ENCODE measurements around the gene ARFGEF3.
"Not testable (repeated sequence)": the region's sequence is repeated elsewhere in the genome, so short reads cannot be mapped to it uniquely, and the experiment has no call there.

ARFGEF3 gene

DNA sequence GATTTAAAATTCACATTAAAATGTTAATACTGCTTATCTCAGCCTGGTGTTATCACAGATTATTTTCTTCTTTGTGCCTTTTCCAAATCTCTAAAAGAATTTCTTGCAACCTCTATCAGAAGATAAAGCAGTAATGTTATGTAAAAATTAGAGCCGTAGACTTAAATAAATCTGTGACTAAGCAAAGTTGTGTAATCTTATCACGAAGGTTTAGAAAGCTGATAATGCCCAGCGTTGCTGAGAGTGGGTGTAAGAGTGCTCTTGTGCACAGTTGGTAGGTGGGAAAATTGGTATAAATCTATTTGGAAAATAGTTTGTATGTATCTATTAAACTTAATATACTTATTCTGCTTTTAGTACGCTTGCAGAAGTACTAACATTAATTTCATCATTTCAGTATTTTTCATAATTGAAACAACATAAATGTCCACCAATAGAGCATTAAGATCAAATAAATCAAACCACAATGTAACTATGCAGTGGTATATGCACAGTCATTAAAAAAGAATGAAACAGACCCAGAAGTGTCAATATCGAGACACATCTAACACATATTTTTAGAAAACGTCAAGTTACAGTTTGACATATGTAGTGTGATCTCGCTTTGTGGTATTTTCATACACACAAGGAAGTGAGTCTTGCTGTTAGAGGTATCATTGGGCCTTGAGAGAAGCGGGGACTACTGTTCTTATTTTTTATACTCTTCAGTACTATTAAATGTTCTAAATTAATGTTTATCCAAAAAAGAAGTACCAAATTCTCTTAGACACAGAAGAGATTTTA is 111.0 kb downstream of the ARFGEF3 start:
- DNase-seq: no peak

DNA sequence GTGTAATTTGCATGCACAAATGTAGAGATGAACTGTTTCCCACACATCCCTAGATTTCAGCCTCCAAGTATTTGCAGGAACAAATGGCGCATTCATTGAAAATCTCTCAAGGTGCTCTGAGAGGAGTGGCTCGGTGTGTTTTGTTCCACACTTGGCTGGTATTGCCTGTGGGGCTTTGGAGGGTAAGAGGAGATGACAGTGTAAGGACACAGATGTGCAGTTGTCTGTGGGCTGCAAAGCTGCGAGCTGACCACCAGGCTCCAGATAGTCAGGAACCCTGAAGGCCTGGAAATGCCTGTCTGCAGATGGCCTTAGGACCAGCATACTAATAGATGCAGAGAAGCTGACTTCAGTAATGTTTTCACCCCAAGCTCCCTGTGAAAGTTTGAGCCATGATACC is 114.2 kb downstream of the ARFGEF3 start:
- no peak for DNase-seq

DNA sequence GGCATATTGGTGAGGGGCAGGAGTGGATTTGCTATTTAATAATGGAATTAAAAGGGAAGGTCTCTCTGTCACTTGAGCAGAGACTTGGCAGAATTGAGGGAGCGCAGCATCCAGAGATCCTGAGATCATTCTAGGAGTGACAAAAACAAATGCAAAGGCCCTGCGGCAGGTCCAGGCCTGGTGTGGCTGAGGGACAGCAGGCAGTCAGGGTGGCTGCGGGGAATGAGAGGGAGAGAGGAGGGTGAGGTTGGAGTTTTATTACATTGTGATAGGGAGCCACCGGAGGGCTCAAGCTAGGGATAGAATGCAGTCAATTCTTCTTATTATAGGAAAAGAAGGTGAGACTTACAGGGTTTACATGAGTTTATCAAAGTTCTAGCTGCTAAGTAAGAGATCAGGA is 116.1 kb downstream of the ARFGEF3 start:
- no peak for DNase-seq

DNA sequence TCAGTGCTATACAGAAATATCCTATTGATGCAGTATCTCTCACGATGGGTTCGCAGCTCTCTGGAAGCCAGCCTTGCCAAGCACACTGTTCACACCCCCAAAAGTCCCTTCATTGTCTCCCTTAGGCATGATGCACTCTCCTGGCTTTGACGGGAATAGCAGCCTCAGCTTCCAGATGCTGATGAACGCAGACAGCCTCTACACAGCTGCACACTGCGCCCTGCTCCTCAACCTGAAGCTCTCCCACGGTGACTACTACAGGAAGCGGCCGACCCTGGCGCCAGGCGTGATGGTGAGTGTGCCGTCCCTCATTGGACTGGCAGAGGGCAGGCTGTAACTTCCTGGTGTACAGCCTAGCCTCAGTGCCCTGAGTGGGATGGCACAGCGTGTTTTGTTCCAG is 116.6 kb downstream of the ARFGEF3 start:
- no peak for DNase-seq

DNA sequence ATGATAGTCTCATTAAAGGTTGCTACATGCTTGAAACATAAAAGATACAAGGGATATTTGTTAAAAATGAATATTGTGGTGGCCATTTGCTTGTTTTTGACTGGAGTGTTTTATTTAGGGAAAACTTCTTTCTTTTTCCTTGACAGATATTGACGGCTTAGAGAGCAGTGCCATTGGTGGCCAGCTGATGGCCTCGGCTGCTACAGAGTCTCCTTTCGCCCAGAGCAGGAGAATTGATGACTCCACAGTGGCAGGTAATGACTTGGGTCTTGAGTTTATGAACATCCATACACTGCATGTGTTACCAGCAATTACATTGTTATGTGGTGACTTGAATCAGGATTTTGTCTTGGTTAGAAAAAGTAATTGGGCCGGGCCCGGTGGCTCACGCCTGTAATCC is 124.1 kb downstream of the ARFGEF3 start:
- no peak for DNase-seq

DNA sequence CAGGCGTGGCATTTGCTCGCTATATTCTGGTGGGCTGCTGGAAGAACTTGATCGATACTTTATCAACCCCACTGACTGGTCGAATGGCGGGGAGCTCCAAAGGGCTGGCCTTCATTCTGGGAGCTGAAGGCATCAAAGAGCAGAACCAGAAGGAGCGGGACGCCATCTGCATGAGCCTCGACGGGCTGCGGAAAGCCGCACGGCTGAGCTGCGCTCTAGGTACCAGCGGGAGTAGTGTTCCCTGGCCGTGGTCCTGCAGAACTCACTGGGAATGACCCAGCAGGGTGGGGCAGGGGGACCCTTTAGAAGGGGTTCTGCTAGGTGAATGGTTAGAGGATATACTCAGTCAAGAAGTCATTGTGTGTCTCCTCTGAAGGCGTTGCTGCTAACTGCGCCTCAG is 125.0 kb downstream of the ARFGEF3 start:
- no peak for DNase-seq

DNA sequence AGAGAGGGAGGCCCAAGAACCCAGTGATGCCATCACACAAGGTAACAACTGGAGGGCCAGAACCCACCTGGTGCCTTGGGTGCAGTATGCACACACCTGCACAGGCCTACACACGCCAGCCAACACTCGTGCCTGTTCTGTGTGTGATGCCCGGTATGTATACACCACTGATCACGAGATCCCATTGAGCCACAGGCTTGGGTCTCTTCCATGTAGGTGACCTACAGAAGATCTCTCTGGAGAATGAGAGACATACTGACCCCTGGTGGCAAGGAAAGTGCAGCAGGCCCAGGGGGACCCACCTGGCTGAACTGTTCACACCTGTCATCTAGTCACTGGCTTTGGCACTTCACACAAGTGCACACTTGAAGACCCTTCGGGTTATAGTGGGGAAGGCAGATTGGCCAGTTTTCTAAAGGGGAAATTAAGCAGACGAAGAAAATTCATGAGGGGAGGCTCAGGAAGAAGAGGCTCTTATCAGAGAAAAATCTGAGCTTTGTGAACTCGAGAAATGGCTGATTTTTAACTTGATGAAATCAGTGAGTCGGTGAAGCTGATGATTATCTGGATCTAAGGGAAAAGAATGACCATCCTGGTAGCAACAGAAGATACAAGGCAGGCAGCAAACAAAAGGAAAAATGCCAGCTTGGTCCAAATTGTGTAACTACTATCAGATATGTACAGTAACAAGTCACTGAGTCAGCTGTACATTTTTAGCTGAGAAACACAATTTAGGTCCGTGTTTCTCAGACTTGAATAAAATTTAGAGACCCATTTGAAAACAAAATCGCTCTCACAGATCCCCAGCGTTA is 125.6 kb downstream of the ARFGEF3 start:
- DNase-seq: no peak

DNA sequence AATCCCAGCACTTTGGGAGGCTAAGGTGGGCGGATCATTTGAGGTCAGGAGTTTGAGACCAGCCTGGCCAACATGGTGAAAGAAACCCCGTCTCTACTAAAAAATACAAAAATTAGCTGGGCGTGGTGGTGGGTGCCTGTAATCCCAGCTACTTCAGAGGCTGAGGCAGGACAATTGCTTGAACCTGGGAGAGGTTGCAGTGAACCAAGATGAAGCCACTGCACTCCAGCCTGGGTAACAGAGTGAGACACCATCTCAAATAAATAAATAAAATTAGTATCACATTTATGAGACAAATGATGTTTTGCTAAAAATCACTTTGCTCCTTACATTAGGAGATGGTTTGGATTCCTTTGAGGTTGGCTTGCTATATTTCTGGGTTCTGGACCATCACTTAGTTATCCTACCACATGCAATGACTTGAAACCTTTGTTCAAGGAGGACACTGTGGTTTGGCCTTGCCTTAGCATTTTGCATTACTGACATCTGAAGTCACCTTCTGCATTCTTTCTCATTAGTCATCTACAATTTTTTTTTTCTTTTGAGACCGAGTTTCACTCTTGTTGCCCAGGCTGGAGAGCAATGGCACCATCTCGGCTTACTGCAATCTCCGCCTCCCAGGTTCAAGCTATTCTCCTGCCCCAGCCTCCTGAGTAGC is 126.8 kb downstream of the ARFGEF3 start:
- DNase-seq: not testable (repeated sequence)

DNA sequence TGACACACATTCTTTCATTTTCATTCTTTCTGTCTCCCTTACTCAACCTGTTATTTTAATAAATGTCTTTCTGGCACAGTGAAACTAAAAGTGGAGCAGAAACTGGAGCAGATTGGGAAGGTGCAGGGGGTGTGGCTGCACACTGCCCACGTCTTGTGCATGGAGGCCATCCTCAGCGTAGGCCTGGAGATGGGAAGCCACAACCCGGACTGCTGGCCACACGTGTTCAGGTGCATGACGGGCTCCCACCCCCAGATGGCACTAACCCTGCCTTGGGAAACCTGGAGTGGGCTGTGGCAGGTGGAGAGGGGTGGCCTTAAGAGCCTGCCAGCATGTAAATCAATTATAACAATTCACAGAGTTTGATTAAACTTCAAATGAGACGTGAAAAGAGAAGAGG is 128.0 kb downstream of the ARFGEF3 start:
- DNase-seq: no peak

DNA sequence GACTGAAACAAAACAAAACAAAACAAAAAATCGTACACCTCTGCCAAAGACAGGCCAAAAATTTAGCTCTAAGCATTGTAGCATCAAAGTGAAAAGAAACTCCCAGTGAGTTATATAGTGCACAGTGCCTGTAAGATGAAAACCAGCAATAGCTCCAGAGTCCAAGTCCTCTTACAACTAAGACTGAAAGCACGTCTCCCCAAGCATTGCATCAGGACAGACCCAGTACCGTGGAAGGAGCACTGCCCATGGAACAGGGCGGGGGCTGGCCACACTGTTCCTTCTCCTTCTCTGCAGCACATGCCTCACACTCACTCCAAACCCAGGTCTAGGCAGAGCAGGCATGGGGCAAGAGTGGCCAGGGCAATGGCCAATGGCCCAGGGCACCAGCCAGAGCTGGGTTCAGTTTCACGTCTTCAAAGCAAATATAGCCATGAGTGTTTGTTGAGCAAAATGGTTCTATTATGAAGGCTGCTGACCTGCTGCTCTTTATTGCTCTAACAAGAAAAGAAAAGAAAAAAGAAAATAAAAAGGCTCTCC is 128.8 kb downstream of the ARFGEF3 start:
- no peak for DNase-seq

DNA sequence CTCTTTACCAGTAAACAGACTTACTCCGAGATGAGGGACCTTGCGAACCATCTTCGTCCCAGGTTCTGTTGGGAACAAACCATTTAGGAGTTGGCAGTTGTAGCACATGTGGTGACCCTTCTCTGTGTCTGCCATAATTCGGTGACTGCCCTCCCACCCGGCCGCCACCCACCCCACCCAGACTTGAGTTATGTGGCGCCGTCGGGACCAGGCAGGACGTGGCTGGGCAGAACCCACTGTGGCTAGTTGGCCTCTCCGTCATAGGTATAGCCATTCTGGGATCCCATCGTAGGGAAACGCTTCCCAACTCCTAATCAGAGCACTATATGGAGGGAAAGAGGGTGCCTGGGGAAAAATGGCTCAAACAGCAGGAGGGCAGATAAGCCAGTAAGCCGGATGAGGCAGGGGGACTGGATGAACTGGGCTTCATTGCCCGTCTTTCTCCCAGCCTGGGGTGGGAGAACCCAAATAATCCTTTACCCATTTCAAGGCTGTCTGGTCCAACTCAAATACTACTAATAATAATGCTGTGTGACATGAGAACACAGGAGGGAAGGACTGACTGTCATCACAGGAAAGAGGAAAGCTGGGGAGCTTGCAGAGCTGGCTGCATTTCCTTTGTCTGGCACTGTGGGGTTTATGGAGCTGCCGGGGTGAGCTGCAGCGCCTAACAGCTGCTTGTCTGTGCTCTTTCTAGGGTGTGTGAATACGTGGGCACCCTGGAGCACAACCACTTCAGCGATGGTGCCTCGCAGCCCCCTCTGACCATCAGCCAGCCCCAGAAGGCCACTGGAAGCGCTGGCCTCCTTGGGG is 129.5 kb downstream of the ARFGEF3 start:
- no peak for DNase-seq

DNA sequence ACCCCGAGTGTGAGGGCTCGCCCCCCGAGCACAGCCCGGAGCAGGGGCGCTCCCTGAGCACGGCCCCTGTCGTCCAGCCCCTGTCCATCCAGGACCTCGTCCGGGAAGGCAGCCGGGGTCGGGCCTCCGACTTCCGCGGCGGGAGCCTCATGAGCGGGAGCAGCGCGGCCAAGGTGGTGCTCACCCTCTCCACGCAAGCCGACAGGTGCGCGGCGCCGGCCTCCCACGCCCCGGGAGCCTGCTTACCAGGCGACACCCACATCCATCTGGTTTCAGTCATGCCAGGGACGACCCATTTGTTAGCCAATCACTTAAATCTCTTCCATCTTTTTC is 130.1 kb downstream of the ARFGEF3 start:
- DNase-seq: no peak

DNA sequence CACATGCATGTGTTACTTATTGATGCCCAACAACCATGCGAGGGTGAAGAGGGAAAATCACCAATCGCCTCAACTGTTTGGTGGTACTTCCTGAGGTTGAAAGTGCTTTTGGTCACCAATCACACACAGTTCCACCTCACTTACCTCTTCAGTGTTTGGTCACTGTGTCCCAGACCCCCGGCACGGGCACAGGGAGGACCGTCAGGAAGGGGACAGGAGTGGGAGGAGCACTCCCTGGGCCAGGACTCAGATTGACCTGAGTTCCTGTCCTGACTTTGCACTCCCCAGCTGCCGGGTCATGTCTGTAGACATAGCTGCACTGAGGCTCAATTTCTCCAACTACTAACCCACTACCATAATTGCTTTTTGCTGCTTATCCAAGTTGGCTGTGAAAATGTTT is 130.7 kb downstream of the ARFGEF3 start:
- DNase-seq: no peak

DNA sequence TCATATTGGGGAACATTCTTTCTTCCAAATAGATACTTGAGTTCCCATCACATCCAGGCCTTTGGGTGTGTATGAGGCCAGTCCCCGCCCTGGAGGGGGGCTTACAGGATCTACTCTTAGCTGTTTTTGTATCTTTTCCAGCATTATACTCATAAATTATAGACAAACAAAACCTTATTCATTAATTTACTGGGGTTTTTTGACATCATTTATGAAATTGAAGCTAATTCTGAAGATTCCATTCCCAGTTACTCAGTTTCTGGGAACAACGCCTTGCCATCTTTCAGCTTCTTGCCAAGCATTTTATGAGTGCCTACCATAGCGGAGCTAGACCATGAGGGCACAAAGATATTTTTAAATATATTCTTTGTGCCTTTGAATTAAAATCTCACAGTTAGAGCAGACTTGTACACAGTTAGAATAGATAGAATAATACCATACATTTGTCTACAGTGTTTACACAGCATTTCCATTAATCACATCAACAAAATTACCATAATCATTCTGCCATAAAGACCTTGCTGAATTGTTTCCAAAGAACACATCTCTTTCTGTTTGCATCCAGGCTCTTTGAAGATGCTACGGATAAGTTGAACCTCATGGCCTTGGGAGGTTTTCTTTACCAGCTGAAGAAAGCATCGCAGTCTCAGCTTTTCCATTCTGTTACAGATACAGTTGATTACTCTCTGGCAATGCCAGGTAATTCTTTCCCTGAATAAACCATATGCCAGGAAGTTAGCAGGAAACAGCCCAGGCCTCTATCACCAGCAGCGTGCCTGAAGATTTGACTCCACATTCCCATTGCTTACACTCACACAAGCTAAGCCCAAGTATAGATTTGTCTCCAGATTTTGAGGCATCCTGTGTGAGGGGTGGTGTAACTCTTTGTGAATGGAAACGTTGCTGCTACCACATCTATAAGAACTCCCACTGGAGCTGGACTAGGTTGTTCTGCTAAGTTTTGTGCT is 132.0 kb downstream of the ARFGEF3 start:
- DNase-seq: no peak

DNA sequence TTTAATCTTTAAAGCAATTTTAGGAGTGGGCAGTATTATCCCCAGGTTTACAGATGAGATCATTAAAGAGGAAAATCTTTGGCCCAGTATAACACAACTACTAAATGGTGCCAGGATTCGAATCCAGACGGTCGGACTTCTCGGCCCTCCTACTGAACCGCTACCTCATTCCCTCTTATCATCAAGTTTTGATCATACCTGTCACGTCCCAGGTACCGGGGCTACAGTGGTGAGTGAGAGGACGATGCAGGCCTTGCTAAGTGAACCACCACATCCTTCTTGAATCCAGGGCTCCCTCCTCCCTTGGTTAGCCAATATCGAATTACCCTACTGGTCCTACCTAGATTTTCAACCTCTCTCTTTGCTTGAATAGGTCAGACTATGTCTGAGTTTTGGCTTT is 134.6 kb downstream of the ARFGEF3 start:
- DNase-seq: no peak

DNA sequence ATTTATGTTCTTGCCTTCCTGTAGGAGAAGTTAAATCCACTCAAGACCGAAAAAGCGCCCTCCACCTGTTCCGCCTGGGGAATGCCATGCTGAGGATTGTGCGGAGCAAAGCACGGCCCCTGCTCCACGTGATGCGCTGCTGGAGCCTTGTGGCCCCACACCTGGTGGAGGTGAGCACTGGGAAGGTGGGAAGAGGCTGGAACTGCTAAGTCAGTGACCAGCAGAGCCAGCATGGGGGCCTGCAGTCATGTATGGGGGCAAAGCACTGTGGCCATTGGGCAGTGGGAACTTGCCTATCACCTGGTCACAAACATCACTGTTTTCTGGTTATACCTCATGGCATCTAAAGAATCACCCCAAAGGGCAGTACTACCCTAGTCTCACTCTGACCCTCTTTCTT is 135.0 kb downstream of the ARFGEF3 start:
- DNase-seq: no peak

DNA sequence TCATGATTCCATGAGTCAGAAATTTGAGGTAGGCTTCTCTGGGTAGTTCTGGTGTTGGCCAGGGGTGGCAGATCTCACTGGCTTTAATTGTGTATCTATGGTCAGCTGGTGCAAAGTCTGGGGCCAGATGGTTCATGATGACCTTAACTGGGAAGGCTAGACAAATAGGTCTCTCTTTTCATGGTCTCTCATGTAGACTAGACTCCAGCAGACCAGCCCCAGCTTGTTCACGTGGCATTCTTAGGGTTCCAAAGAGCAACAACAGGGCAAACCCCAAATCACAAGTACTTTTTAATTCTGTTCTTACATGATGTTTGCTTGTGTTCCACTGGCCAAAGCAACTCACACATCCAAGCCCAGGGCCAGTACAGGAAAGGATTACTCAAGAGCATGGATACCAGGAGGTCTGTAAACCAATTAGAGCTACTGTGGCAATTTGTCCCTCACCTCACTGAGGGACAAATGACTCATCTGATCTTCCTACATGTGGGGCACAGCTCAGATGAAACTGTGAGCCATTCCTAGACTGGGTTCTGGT is 136.1 kb downstream of the ARFGEF3 start:
- no peak for DNase-seq

DNA sequence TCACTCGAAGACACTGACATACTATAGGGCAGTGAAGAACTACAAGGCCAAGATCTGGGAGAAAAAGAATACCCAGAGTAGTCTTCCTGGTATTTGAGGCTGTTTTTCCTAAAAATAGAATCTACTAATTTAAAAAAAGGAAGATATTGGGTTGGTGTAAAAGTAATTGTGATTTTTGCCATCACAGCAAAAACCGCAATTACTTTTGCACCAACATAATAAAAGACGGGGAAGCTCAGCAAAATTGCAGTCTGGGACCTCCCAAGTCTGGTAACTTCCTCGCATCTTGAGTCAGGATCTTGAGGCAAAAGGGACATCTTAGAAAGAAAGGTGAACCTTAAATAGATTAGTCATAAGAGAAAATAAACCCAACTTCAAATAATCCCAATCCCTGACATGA is 138.7 kb downstream of the ARFGEF3 start:
- DNase-seq: no peak

DNA sequence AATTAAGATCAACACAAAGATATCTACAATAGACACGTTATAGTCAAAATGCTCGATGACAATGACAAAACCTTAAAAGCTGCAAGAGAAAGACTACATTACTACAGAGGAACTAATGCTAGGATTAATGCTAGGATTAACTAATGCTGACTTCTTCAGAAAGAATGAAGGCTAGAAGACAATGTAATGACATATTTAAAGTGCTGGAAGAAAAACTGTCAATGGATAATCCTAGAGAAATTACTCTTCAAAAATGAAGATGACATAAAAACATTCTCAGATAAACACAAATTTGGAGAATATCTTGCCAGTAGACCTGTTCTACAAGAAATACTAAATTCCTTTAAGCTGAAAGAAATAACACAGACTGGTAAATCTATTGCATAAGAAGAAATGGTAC is 140.8 kb downstream of the ARFGEF3 start:
- no peak for DNase-seq

DNA sequence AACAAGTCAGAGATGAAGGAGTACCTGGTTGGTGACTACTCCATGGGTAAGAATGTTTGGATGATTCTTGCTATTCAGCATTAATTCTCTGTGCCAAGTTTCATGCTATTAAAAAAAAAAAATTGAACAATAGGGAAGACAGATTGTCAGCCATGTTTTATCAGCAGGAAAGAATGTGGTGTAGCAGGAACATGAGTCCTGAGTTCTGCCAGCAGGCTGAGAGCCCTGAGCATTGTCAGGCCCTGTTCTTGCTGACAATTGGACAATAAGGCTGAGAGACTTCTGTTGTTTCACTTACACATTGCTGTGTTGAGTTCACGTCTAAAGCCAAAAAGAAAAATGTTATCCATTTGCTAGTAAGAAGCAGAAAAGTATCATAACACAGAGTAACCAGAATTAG is 145.6 kb downstream of the ARFGEF3 start:
- DNase-seq: no peak
